ENCODE data around the gene WDR55. TPM values are rescaled to one million over a fixed set of nuclear protein-coding genes. Genes with fewer than 3 reads are reported as not detected.

The WDR55 gene
- total and polyA plus RNA-seq, 2 of the 13 experiments (the other 11 are each of a cell fraction or from before 2014, with no cell fraction given): 17.7 to 18.2 TPM

GRCh38 chr5:140632366-140633020 lies 32.2 kb upstream of the WDR55 start (continued):
- TF ChIP-seq SNAPC4 (CRISPR knock-in tag; IDR thresholded peaks at IDR 0.05) (no peak), ZNF605 (CRISPR knock-in tag; IDR thresholded peaks at IDR 0.05) (0 out of 2 replicates have a peak, but pooled peaks have one; percentile 22), LBX2 (CRISPR knock-in tag; IDR thresholded peaks at IDR 0.05; ENCODE audit: borderline replicate concordance) (no peak), FOXP1 (IDR thresholded peaks at IDR 0.05) (no peak), FOXP1 (CRISPR knock-in tag; IDR thresholded peaks at IDR 0.05) (no peak), MTA3 (CRISPR knock-in tag; IDR thresholded peaks at IDR 0.05) (no peak), ZNF879 (CRISPR knock-in tag; IDR thresholded peaks at IDR 0.05) (no peak), ZNF441 (CRISPR knock-in tag; IDR thresholded peaks at IDR 0.05; ENCODE audit: borderline replicate concordance) (no peak), ZNF317 (CRISPR knock-in tag; IDR thresholded peaks at IDR 0.05) (no peak), RORA (CRISPR knock-in tag; IDR thresholded peaks at IDR 0.05) (no peak), ZNF687 (CRISPR knock-in tag; IDR thresholded peaks at IDR 0.05) (peak; percentile 53), PHF8 (CRISPR knock-in tag; IDR thresholded peaks at IDR 0.05) (no peak), ZNF589 (CRISPR knock-in tag; conservative IDR thresholded peaks at IDR 0.05) (no peak), ETV5 (CRISPR knock-in tag; IDR thresholded peaks at IDR 0.05; ENCODE audit: borderline replicate concordance) (no peak), ZNF629 (CRISPR knock-in tag; conservative IDR thresholded peaks at IDR 0.05) (no peak), ZBTB10 (CRISPR knock-in tag; IDR thresholded peaks at IDR 0.05; ENCODE audit: borderline replicate concordance) (no peak), ZFP36L1 (CRISPR knock-in tag; IDR thresholded peaks at IDR 0.05) (no peak), ZNF83 (CRISPR knock-in tag; IDR thresholded peaks at IDR 0.05; ENCODE audit: borderline replicate concordance) (no peak), PAWR (CRISPR knock-in tag; IDR thresholded peaks at IDR 0.05; ENCODE audit: borderline replicate concordance) (no peak)

Measured in HepG2 (cell line).